DND-41 (cell line): ENCODE results near the gene DUT.

Source experiments
- CTCF ChIP-seq: IDR thresholded peaks from 2 replicates; pipeline ENCODE4 v1.5.1; 2012; ENCODE audit warnings: borderline replicate concordance, low read length, moderate library complexity, mild to moderate bottlenecking; ENCODE audit not compliant: poor library complexity, severe bottlenecking; ENCODE audit errors: extremely low read depth
- EZH2 ChIP-seq: IDR thresholded peaks from 3 replicates; pipeline ENCODE4 v1.6.1; 2012; ENCODE audit warnings: borderline replicate concordance, low read depth, mild to moderate bottlenecking, moderate library complexity, low read length, inconsistent platforms; ENCODE audit not compliant: severe bottlenecking

GRCh38 chr15:48337607-48338006, 6.4 kb downstream of the DUT start:
- TF ChIP-seq CTCF: no peak
- TF ChIP-seq EZH2: no peak
